HUES6 (cell line): ENCODE measurements around the gene PCDHGB4.
A peak's percentile ranks its signal among the peaks of the same experiment; 100 is the strongest.
"Not testable (repeated sequence)": the region's sequence is repeated elsewhere in the genome, so short reads cannot be mapped to it uniquely, and the experiment has no call there.

Source experiments
- H3K27ac ChIP-seq: 2 replicates; pipeline ENCODE4 v1.7.0; 2013; ENCODE audit warnings: low read depth, mild to moderate bottlenecking, low read length, inconsistent platforms
- H3K27me3 ChIP-seq: 2 replicates; pipeline ENCODE4 v1.6.1; 2013; ENCODE audit warnings: low read length; ENCODE audit not compliant: control insufficient read depth, insufficient read depth
- H3K36me3 ChIP-seq: 2 replicates; pipeline ENCODE4 v1.6.1; 2013; ENCODE audit warnings: low read length; ENCODE audit not compliant: control insufficient read depth, insufficient read depth
- H3K4me1 ChIP-seq: 2 replicates; pipeline ENCODE4 v1.6.1; 2013; ENCODE audit warnings: low read length; ENCODE audit not compliant: control insufficient read depth, insufficient read depth
- H3K4me3 ChIP-seq: 2 replicates; pipeline ENCODE4 v1.5.1; 2013; ENCODE audit warnings: low read depth, low read length
- H3K9ac ChIP-seq: one replicate; pipeline ENCODE4 v1.6.1; 2013; ENCODE audit warnings: mild to moderate bottlenecking, low read length
- H3K9me3 ChIP-seq: 2 replicates; pipeline ENCODE4 v1.6.1; 2013; ENCODE audit warnings: low read depth, low read length; ENCODE audit not compliant: control insufficient read depth, insufficient read depth

The PCDHGB4 gene

DNA sequence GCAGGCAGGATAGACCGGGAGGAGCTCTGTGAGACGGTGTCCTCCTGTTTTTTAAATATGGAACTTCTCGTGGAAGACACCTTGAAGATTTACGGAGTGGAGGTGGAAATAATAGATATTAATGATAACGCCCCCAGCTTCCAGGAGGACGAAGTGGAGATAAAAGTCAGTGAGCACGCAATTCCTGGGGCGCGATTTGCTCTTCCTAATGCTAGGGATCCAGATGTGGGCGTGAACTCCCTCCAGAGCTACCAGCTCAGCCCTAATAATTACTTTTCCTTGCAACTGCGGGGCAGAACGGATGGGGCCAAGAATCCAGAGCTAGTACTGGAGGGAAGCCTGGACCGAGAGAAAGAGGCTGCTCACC is 34.0 kb downstream of the PCDHGB4 start:
- Histone ChIP-seq H3K27ac (no peak overlapping the region), H3K36me3 (peaks cover 3% of the 10 kb centered on the region; the same call in 1 of the 2 replicates), H3K27me3 (peaks cover 22% of the 10 kb centered on the region), H3K4me1 (no peaks in the 10 kb centered on the region), H3K4me3 (peak overlapping the region; percentile 68), H3K9me3 (peaks cover 57% of the 10 kb centered on the region), H3K9ac (no peak overlapping the region)

DNA sequence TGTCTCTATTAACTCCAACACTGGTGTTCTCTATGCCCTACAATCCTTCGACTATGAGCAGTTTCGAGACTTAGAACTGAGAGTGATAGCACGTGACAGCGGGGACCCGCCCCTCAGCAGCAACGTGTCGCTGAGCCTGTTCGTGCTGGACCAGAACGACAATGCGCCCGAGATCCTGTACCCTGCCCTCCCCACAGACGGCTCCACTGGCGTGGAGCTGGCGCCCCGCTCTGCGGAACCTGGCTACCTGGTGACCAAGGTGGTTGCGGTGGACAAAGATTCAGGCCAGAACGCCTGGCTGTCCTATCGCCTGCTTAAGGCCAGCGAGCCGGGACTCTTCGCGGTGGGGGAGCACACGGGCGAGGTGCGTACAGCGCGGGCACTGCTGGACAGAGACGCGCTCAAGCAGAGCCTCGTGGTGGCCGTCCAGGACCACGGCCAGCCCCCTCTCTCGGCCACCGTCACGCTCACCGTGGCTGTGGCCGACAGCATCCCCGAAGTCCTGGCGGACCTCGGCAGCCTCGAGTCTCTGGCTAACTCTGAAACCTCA is 35.3 kb downstream of the PCDHGB4 start:
- Histone ChIP-seq H3K27me3 (peaks cover 22% of the 10 kb centered on the region), H3K36me3 (peaks cover 7% of the 10 kb centered on the region), H3K9ac (no peak overlapping the region), H3K27ac (no peak overlapping the region), H3K4me3 (no peak overlapping the region), H3K4me1 (no peaks in the 10 kb centered on the region), H3K9me3 (peaks cover 70% of the 10 kb centered on the region)

DNA sequence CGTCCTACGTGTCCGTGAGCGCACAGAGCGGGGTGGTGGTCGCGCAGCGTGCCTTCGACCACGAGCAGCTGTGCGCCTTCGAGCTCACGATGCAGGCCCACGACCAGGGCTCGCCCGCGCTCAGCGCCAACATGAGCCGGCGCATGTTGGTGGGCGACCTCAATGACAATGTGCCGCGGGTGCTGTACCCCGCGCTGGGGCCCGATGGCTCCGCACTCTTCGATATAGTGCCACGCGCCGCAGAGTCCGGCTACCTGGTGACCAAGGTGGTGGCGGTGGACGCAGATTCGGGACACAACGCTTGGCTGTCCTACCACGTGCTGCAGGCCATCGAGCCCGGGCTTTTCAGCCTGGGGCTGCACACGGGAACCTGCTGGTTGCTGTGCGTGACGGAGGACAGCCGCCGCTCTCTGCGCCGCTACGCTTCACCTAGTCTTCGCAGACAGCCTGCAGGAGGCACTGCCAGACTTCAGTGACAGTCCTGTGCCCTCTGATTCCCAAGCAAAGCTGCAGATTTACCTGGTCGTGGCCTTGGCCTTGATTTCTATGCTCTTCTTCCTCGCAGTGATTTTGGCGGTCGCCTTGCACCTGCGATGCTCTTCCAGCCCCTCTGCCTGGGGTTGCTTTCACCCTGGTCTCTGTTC is 40.4 kb downstream of the PCDHGB4 start:
- Histone ChIP-seq H3K27me3 (no peaks in the 10 kb centered on the region), H3K4me1 (no peaks in the 10 kb centered on the region), H3K36me3 (peaks cover 16% of the 10 kb centered on the region), H3K9me3 (peaks cover 66% of the 10 kb centered on the region), H3K9ac (no peak overlapping the region), H3K4me3 (no peak overlapping the region), H3K27ac (no peak overlapping the region)

DNA sequence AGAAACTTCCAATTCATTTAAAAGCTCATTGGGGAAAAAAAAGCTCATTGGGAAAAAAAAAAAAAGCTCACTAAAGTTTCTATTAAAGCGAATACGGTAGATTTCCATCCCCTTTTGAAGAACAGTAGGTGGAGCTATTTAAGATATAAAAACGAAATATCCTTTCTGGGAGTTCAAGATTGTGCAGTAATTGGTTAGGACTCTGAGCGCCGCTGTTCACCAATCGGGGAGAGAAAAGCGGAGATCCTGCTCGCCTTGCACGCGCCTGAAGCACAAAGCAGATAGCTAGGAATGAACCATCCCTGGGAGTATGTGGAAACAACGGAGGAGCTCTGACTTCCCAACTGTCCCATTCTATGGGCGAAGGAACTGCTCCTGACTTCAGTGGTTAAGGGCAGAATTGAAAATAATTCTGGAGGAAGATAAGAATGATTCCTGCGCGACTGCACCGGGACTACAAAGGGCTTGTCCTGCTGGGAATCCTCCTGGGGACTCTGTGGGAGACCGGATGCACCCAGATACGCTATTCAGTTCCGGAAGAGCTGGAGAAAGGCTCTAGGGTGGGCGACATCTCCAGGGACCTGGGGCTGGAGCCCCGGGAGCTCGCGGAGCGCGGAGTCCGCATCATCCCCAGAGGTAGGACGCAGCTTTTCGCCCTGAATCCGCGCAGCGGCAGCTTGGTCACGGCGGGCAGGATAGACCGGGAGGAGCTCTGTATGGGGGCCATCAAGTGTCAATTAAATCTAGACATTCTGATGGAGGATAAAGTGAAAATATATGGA is 43.0 kb downstream of the PCDHGB4 start, which contains the start of gene PCDHGA12:
TSS of gene PCDHGA12 (plus strand) at position 176 of the 782 bp plus-strand sequence. CDS start at position 429, 253 bp downstream.
- Histone ChIP-seq H3K27ac (no peak within 1 kb of the TSS), H3K9me3 (peaks cover 66% of the 10 kb centered on the region), H3K36me3 (peaks cover 16% of the 10 kb centered on the region), H3K4me1 (no peaks in the 10 kb centered on the region), H3K27me3 (no peaks in the 10 kb centered on the region), H3K9ac (no peak within 1 kb of the TSS), H3K4me3 (no peak within 1 kb of the TSS)

DNA sequence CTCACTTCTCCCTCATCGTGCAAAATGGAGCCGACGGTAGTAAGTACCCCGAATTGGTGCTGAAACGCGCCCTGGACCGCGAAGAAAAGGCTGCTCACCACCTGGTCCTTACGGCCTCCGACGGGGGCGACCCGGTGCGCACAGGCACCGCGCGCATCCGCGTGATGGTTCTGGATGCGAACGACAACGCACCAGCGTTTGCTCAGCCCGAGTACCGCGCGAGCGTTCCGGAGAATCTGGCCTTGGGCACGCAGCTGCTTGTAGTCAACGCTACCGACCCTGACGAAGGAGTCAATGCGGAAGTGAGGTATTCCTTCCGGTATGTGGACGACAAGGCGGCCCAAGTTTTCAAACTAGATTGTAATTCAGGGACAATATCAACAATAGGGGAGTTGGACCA is 43.8 kb downstream of the PCDHGB4 start:
- peaks cover 63% of the 10 kb centered on the region for H3K9me3 ChIP-seq
- H3K27me3 ChIP-seq: no peaks in the 10 kb centered on the region
- peaks cover 16% of the 10 kb centered on the region for H3K36me3 ChIP-seq
- no peak overlapping the region for H3K27ac ChIP-seq
- no peak overlapping the region for H3K9ac ChIP-seq
- H3K4me3 ChIP-seq: no peak overlapping the region
- H3K4me1 ChIP-seq: no peaks in the 10 kb centered on the region

DNA sequence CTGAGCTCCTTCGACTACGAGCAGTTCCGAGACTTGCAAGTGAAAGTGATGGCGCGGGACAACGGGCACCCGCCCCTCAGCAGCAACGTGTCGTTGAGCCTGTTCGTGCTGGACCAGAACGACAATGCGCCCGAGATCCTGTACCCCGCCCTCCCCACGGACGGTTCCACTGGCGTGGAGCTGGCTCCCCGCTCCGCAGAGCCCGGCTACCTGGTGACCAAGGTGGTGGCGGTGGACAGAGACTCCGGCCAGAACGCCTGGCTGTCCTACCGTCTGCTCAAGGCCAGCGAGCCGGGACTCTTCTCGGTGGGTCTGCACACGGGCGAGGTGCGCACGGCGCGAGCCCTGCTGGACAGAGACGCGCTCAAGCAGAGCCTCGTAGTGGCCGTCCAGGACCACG is 44.8 kb downstream of the PCDHGB4 start:
- H3K4me1 ChIP-seq: not testable (repeated sequence)

DNA sequence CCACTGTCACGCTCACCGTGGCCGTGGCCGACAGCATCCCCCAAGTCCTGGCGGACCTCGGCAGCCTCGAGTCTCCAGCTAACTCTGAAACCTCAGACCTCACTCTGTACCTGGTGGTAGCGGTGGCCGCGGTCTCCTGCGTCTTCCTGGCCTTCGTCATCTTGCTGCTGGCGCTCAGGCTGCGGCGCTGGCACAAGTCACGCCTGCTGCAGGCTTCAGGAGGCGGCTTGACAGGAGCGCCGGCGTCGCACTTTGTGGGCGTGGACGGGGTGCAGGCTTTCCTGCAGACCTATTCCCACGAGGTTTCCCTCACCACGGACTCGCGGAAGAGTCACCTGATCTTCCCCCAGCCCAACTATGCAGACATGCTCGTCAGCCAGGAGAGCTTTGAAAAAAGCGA is 45.2 kb downstream of the PCDHGB4 start:
- peaks cover 50% of the 10 kb centered on the region for H3K9me3 ChIP-seq

More for the DNA sequence above, 44.8 kb downstream of the PCDHGB4 start:
- not testable (repeated sequence) for H3K9ac ChIP-seq, H3K4me3 ChIP-seq, H3K27ac ChIP-seq, H3K27me3 ChIP-seq
- Histone ChIP-seq H3K36me3 (peaks cover 16% of the 10 kb centered on the region), H3K9me3 (peaks cover 55% of the 10 kb centered on the region)

DNA sequence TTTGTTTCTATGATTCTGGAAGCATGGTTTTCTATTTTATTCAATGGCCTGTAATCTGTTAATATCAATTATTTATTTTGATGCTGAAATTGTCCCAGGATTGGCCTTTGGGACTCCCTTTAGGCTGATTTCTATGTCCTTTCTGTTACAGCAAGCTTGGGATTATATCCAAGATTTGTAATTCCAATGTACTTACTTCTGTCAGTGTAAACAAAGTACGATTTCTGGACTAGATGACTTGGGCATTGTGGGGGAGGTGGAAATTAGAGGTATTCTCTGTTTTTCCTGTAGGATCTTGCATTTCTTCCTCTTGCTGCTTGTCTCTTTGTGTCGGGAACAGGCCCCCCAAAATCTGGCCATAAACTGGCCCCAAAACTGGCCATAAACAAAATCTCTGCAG is 46.5 kb downstream of the PCDHGB4 start:
- Histone ChIP-seq H3K36me3 (peaks cover 9% of the 10 kb centered on the region), H3K9ac (no peak overlapping the region), H3K27ac (no peak overlapping the region), H3K9me3 (peaks cover 41% of the 10 kb centered on the region), H3K4me1 (no peaks in the 10 kb centered on the region), H3K4me3 (no peak overlapping the region), H3K27me3 (no peaks in the 10 kb centered on the region)

More for the DNA sequence above, 45.2 kb downstream of the PCDHGB4 start:
- H3K27me3 ChIP-seq, H3K27ac ChIP-seq, H3K4me3 ChIP-seq, H3K4me1 ChIP-seq, H3K9ac ChIP-seq: not testable (repeated sequence)
- peaks cover 13% of the 10 kb centered on the region for H3K36me3 ChIP-seq

DNA sequence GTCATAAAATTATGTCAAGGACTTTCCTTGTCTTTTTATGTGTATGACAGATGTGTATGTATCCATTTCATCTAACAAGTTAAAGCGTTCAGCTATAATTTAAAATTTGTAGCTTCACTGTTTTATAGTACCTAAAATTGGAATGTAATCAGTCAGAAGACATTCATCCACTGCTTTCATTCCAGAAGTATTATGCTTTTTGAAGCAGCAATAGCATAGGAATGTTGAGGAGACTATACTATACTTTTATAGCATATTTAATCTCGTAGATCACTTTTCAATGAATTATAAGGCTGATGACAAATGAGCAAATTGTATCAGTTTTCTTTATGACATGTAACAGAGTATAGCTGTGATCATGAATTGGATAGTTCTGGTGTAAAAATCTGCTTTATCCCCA is 49.7 kb downstream of the PCDHGB4 start:
- no peaks in the 10 kb centered on the region for H3K4me1 ChIP-seq
- no peaks in the 10 kb centered on the region for H3K27me3 ChIP-seq
- H3K9me3 ChIP-seq: peaks cover 29% of the 10 kb centered on the region
- H3K36me3 ChIP-seq: no peaks in the 10 kb centered on the region
- H3K27ac ChIP-seq: no peak overlapping the region
- H3K4me3 ChIP-seq: no peak overlapping the region
- H3K9ac ChIP-seq: no peak overlapping the region

DNA sequence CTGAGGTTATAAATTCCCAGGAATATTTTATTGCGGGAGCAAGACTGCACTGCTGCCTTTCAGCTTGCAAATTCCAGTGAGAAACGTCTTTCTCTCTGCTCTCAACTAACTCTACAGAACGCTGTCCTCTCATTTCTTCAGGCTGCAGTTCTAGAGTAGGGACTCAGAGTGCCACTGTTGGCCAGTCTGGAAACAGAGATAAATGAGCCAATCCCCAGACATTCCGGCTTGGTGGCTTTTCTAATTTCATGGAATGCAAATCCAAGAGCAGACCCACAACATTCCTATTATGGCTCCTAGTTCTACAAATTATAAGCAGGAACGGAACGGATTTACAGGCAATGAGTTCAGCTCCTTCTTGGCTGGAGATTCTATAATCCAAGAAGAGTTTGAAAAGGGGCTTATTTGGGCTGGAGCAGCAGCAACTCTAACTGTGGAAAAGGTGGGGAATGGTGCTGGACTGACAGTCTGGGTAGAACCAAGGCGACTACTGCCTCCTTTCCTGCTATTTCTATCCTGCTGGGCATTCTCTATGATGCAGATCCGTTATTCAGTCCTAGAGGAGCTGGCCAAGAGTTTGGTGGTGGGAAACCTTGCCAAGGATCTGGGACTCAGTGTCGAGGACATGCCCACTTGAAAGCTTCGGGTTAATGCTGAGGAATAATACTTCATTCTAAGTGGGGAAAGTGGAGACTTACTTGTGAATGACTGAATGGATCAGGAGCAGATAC is 52.1 kb downstream of the PCDHGB4 start:
- Histone ChIP-seq H3K27ac (no peak overlapping the region), H3K4me1 (no peaks in the 10 kb centered on the region), H3K9me3 (peaks cover 14% of the 10 kb centered on the region)

More for the DNA sequence above, 52.1 kb downstream of the PCDHGB4 start:
- Histone ChIP-seq H3K9ac (no peak overlapping the region), H3K36me3 (no peaks in the 10 kb centered on the region), H3K4me3 (no peak overlapping the region), H3K27me3 (no peaks in the 10 kb centered on the region)
